Measurements from ENCODE around the gene PHF21B.

The PHF21B gene

GRCh38 chr22:44845191-44845590 is 164.6 kb downstream of the PHF21B start:
- DNase-seq (ENCODE audit: low spot score in 2 of 2) (no peak), ATAC-seq (no peak)
- H3K4me3 Mint-ChIP-seq: no peak overlapping the region
- no peaks in the 10 kb centered on the region for H3K36me3 Mint-ChIP-seq
- no peaks in the 10 kb centered on the region for H3K4me1 Mint-ChIP-seq
- no peak overlapping the region for H3K27ac Mint-ChIP-seq
- H3K9me3 Mint-ChIP-seq: peaks cover 5% of the 10 kb centered on the region

- Mint-ChIP-seq H3K36me3 (no peaks in the 10 kb centered on the region), H3K9me3 (peaks cover 5% of the 10 kb centered on the region), H3K4me1 (no peaks in the 10 kb centered on the region), H3K27ac (no peak overlapping the region), H3K4me3 (no peak overlapping the region)
- no peak for DNase-seq (ENCODE audit: low spot score in 2 of 2)
- no peak for ATAC-seq
Measured at GRCh38 chr22:44842417-44842816, 167.4 kb downstream of the PHF21B start.

- H3K4me1 Mint-ChIP-seq: no peaks in the 10 kb centered on the region
Measured at GRCh38 chr22:44840611-44841322, 169.0 kb downstream of the PHF21B start.

GRCh38 chr22:44839721-44840120 is 170.1 kb downstream of the PHF21B start:
- no peaks in the 10 kb centered on the region for H3K4me1 Mint-ChIP-seq
- no peak for ATAC-seq
- H3K9me3 Mint-ChIP-seq: peaks cover 5% of the 10 kb centered on the region
- H3K36me3 Mint-ChIP-seq: no peaks in the 10 kb centered on the region
- no peak for DNase-seq (ENCODE audit: low spot score in 2 of 2)
- H3K4me3 Mint-ChIP-seq: no peak overlapping the region
- no peak overlapping the region for H3K27ac Mint-ChIP-seq

More at GRCh38 chr22:44840611-44841322, 169.0 kb downstream of the PHF21B start:
- H3K4me3 Mint-ChIP-seq: no peak overlapping the region
- H3K27ac Mint-ChIP-seq: no peak overlapping the region
- no peaks in the 10 kb centered on the region for H3K36me3 Mint-ChIP-seq
- DNase-seq (ENCODE audit: low spot score in 2 of 2) (no peak), ATAC-seq (no peak)
- H3K9me3 Mint-ChIP-seq: peaks cover 5% of the 10 kb centered on the region

GRCh38 chr22:44839061-44839460 is 170.7 kb downstream of the PHF21B start:
- H3K27ac Mint-ChIP-seq: no peak overlapping the region
- DNase-seq (ENCODE audit: low spot score in 2 of 2) (no peak), ATAC-seq (no peak)
- H3K36me3 Mint-ChIP-seq: no peaks in the 10 kb centered on the region
- H3K4me3 Mint-ChIP-seq: no peak overlapping the region
- H3K9me3 Mint-ChIP-seq: peaks cover 5% of the 10 kb centered on the region
- H3K4me1 Mint-ChIP-seq: no peaks in the 10 kb centered on the region

- H3K36me3 Mint-ChIP-seq: no peaks in the 10 kb centered on the region
- H3K9me3 Mint-ChIP-seq: peaks cover 5% of the 10 kb centered on the region
- no peaks in the 10 kb centered on the region for H3K4me1 Mint-ChIP-seq
- no peak for ATAC-seq
- no peak for DNase-seq (ENCODE audit: low spot score in 2 of 2)
- H3K27ac Mint-ChIP-seq: no peak overlapping the region
- H3K4me3 Mint-ChIP-seq: no peak overlapping the region
Measured at GRCh38 chr22:44838316-44839016, 171.3 kb downstream of the PHF21B start.

- Mint-ChIP-seq H3K4me1 (no peaks in the 10 kb centered on the region), H3K4me3 (no peak overlapping the region), H3K9me3 (peaks cover 5% of the 10 kb centered on the region), H3K36me3 (no peaks in the 10 kb centered on the region), H3K27ac (no peak overlapping the region)
- ATAC-seq: no peak
- no peak for DNase-seq (ENCODE audit: low spot score in 2 of 2)
Measured at GRCh38 chr22:44837481-44837880, 172.3 kb downstream of the PHF21B start.

- ATAC-seq: no peak
- no peak for DNase-seq (ENCODE audit: low spot score in 2 of 2)
- Mint-ChIP-seq H3K36me3 (no peaks in the 10 kb centered on the region), H3K9me3 (peaks cover 5% of the 10 kb centered on the region), H3K27ac (no peak overlapping the region), H3K4me3 (no peak overlapping the region), H3K4me1 (no peaks in the 10 kb centered on the region)
Measured at GRCh38 chr22:44834065-44834464, 175.7 kb downstream of the PHF21B start.

GRCh38 chr22:44831885-44832284 is 177.9 kb downstream of the PHF21B start:
- no peak overlapping the region for H3K27ac Mint-ChIP-seq
- DNase-seq (ENCODE audit: low spot score in 2 of 2) (no peak), ATAC-seq (no peak)
- H3K4me1 Mint-ChIP-seq: peaks cover 5% of the 10 kb centered on the region
- H3K4me3 Mint-ChIP-seq: no peak overlapping the region
- no peaks in the 10 kb centered on the region for H3K36me3 Mint-ChIP-seq
- peaks cover 5% of the 10 kb centered on the region for H3K9me3 Mint-ChIP-seq
